GDM1 (cell line): ENCODE data around the gene UHRF2.
"Not testable (repeated sequence)": the region's sequence is repeated elsewhere in the genome, so short reads cannot be mapped to it uniquely, and the experiment has no call there.

Source experiments
- DNase-seq: peaks from one replicate; lab custom pipeline; 2025; lab: John Stamatoyannopoulos, UW

Gene UHRF2, protein sequence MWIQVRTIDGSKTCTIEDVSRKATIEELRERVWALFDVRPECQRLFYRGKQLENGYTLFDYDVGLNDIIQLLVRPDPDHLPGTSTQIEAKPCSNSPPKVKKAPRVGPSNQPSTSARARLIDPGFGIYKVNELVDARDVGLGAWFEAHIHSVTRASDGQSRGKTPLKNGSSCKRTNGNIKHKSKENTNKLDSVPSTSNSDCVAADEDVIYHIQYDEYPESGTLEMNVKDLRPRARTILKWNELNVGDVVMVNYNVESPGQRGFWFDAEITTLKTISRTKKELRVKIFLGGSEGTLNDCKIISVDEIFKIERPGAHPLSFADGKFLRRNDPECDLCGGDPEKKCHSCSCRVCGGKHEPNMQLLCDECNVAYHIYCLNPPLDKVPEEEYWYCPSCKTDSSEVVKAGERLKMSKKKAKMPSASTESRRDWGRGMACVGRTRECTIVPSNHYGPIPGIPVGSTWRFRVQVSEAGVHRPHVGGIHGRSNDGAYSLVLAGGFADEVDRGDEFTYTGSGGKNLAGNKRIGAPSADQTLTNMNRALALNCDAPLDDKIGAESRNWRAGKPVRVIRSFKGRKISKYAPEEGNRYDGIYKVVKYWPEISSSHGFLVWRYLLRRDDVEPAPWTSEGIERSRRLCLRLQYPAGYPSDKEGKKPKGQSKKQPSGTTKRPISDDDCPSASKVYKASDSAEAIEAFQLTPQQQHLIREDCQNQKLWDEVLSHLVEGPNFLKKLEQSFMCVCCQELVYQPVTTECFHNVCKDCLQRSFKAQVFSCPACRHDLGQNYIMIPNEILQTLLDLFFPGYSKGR

DNA sequence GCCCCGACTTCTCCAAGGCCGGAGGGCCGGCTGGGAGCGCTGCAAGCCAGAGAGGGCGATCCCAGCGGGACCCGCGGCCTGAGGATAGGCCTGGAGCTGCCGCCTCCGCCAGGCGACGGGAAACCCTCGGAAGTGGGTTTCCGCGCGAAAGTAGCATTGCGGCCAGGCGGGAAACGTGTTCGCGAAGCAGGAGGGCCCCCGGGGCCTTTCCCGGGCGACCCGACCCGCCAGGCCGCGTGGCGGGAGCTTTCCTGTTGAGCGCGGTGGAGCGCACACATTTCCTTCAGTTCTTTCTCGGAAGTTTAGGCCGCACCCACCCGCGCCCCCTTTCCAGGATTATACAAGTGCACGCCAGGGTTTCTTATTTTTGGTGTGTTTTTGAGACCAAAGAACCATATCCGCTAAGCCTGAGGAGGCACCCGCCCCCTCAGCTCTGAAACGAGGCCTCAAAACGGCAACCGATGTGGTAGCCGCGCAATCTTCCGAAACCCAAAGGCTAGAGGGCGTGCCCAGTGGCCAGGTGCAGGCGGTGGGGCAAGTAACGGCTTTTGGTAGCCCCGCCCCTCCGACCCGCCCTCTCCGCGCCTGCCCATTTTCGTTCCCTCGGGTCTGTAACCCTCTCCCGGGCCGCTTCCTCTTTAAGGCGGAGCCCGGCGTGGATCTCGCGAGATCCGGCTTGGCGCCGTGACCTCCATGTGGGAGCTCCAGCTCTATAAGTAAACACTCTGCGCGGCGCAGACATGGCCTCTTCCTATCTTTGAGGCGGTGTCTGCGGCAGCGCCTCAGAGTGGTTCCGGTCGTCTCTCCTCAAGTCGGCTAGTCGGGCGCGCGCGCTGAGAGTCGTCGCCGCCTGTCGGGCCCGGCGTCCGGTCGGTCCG, at the start of gene UHRF2:
TSS of gene UHRF2 (plus strand) at position 713 of the 878 bp plus-strand sequence. CDS start 292 bp downstream, outside the sequence.
- peak; percentile 93 for DNase-seq

DNA sequence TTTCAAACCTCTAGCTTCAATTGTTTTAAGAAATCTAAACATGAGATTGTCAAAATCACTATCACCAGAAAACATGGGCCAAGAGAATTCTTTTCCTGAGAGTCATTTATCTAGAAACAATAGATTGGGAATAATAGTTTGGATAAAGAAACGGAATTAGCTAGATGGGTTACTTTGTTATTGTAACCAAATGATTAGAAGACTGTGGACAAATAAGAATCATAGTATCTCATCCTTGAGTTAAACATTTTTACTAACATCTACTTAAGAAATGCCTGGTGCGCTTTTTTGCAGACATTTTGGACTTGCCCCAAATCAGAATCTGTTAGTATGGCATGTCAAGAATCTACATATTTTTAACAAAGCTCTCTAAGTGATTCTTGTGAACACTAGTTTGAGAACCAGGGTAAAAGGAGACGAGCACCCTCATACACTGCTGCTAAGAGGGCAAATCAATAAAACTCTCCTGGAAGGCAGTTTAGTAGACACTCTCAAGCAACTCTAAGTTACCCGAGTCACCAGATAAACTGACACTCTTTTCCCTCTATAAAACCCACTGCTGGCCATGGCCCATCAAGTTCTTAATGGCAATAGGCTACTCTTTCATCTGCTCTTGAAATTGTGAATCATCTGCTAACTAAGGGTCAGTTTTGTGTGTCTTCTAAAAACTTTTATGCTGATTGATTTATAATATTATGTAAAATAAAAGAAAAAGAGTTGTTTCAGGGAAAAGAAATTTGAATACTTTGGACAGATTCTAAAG, 45.7 kb upstream of the UHRF2 start:
- no peak for DNase-seq

DNA sequence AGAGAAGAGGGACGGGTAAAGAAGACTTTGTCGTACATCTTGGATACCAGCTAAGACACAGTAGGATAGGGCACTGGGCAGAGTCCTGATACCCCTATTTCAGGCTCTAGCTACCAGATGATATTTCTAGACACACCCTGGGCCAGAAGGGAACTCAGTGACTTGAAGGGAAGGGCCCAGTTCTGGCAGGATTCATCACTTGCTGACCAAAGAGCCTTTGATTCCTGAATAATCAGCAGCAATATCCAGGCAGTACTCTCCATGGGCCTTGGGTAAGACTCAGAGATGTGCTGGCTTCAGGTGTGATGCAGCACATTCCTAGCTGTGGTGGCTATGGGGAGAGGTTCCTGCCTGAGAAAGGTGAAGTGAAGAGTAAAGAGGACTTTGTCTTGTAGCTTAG, 44.2 kb upstream of the UHRF2 start:
- no peak for DNase-seq

DNA sequence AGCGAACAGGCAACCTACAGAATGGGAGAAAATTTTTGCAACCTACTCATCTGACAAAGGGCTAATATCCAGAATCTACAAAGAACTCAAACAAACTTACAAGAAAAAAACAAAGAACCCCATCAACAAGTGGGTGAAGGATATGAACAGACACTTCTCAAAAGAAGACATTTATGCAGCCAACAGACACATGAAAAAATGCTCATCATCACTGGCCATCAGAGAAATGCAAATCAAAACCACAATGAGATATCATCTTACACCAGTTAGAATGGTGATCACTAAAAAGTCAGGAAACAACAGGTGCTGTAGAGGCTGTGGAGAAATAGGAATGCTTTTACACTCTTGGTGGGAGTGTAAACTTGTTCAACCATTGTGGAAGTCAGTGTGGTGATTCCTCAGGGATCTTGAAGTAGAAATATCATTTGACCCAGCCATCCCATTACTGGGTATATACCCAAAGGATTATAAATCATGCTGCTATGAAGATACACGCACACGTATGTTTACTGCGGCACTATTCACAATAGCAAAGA, 31.5 kb upstream of the UHRF2 start:
- DNase-seq: not testable (repeated sequence)

DNA sequence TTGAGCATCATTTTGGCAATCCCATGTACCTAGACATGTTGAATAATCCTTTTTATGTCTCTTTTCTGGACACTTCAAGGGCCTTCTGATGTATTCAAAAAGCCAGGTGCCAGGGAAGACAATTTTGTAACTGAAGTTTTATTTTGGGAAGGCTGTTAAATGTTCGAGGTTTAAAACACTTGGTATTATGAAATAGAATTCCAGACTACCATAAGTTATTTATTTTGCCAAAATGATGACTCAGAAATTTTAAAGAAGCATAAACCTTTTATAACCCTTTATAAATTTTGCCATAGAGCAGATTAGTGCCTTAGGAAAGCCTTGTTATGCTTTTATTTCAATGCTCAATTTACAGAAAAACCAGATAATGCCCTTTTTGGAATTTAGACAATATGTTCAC, 30.3 kb upstream of the UHRF2 start:
- no peak for DNase-seq

DNA sequence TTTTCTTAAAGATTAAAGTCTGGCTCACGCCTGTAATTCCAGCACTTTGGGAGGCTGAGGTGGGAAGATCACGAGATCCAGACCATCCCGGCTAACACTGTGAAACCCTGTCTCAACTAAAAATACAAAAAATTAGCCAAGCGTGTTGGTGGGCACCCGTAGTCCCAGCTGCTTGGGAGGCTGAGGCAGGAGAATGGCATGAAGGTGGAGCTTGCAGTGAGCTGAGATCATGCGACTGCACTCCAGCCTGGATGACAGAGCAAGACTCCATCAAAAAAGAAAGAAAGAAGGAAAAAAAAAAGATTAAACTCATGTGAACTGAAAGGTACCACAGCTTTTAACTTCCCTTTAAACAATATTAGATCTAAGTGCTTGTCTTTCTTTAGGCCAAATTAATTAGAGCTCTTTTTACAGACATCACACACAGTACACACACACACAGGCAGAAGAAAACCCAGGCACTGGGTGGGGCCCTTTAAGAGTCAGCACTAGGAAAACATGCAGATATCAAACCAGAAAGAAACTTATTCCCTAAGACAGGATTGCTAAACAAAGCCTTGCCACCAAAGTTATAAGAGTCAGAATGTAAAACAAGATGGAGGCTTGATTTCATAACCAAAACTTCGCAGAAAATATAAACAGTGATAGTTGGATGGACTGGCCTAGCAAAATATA, 29.3 kb upstream of the UHRF2 start:
- no peak for DNase-seq

DNA sequence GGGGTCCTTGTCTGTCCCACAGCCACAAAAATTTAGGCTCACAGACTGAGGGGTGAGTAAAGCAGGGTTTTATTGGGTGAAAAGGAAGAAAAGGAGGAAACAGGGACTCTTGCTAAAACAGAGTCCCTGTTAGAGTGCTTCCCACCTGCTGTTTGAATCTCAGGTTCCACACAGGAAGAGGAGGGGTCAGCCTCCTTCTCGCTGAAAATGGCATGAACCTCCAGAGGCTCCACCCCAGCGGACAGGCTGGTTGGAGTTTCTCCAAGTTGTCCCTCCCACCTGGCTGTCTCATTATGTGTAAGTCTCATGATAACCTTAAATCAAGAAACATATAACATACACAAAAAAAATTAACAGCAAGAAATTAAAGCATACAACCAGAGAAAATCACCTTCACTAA, 28.3 kb upstream of the UHRF2 start:
- no peak for DNase-seq

DNA sequence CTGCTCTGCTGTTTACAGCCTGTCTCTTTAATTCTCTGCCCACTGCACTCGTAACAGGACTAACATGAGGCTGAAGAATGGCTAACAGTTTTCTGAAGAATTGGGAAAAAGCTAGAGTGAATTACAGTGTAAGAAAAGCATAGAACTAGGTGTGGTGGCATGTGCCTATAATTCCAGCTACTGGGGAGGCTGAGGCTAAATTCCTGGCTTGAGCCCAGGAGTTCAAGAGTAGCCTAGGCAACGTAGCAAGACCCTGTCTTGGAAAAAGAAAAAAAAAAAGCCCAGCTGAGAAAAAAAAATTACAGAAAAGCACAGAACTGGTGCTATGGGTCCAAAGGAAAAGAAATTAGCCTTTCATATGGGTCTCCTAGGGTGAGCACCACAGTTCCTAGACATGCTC, 13.9 kb upstream of the UHRF2 start:
- DNase-seq: no peak

DNA sequence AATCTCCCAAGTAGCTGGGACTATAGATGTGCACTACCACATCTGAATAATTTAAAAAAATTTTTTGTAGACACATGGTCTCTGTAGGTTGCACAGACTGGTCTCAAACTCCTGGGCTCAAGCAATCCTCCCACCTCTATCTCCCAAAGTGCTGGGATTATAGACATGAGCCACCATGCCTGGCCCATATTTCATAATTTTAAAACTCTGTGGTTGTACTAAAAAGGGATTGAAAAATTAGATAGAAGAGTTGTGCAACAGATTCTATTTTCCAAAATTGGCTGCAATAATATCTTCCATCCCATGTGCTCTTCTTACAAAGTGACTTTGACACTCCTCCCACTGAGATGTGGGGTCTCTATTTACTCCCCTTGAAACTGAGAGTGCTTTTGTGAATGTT, 7.6 kb upstream of the UHRF2 start:
- DNase-seq: no peak

DNA sequence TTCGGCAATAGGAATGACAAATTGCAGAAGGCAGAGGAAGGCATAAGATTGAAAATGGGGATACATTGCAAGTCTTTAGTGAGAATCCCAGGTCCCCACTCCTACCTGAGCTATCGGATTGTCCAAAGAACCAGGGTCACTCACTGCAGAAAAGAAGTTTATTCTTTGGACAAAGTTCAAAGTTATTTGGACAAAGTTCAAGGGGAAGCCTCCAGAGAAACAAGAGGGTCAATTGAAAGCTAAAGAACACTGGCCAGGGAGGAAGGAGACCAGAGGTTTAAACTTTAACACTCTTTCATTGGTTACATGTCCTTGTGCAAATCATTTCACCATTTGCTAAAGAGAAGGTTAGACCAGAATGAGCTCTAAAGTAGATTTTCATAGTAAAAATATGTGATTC, 5.2 kb upstream of the UHRF2 start:
- no peak for DNase-seq

DNA sequence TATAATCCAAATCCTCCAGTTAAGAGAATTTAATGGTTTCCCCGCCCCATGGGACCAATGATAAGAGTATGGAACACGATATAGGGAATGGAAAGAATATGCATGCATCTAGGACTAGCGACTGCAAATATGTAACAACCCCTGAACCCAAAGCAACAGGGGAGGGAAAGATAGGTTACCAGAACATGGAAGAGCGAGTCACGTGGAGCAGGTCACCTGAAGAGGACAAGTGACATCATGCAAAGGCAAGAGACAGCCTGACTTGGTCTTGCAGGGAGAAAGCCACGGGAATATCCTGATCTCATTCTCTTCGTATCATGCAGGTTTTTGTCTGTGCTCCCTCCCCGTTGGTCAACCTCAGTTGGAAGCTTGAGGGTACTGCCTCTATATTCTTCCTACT, 4.7 kb upstream of the UHRF2 start:
- DNase-seq: no peak

DNA sequence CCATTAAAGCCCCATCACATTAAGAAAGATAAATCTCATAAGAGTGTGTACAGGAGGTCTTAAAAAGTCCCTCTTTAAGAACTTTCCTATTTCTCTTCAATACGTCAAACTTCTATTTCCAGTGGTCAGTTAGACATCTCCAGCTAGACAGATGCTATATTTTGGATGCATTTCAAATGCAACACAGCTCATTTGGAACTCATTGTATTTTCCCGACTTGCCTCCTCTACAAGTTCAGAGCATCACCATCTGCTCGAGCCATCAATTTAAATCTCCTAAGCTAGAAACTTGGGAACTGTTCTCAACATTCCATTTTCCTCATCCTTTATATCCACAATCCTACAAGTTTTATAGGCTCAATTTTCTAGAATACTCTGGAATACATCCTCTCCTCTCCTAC, 3.2 kb upstream of the UHRF2 start:
- DNase-seq: no peak

DNA sequence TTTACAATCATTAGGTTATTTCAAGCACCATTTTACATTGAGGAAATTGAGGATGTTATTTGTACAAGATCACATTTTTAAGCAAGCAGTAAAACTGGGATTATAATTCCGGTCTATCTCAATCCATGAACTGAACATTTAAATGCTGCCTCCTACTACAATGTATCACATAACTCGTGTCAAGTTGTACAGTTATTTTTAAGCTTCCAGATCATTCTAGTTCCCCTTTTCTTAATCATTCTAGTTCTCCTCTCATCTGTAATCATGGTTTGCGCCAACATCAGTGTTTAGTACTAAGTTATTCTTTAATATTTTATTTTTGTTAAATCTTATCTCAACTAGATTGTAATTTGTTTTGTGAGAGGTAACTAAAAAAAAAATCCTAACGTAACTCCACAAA, 2.4 kb upstream of the UHRF2 start:
- no peak for DNase-seq

DNA sequence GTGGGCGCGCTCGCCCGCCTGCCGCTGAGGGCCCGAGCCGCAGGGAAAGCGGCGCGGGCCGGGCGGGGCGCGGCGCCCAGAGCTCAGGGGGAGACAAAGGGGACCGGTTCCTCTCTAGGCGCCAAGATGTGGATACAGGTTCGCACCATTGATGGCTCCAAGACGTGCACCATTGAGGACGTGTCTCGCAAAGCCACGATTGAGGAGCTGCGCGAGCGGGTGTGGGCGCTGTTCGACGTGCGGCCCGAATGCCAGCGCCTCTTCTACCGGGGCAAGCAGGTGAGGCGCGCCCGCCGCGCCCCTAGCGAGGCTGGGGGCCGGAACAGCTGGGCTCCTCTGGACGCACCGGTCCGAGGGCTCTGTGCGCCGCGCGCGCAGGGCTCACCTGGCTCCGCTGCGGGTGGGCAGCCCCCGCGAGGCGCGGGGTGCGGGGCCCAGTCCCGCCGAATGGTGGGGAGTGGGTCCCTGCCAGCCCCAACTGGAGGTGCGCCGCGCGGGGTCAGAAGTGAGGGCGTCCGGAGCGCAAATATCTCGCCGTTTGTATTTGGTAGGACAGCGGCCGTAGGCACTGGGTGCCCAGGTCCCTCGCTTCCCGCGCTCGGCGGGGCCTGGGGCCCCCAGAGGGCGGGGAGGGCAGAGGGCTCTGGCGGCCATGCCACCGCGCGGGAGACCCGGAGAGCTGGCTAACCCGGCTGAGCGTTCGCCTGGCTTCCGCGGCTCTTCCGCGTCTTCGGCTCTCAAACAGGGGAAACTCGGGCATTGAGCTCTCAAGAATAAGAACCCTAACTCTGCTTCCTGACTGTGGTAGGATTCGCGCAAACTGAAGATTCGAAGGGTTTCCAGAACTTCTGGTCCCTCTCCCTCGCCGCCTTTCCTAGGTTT, 607 bp downstream of the UHRF2 start:
- peak; percentile 4 for DNase-seq

DNA sequence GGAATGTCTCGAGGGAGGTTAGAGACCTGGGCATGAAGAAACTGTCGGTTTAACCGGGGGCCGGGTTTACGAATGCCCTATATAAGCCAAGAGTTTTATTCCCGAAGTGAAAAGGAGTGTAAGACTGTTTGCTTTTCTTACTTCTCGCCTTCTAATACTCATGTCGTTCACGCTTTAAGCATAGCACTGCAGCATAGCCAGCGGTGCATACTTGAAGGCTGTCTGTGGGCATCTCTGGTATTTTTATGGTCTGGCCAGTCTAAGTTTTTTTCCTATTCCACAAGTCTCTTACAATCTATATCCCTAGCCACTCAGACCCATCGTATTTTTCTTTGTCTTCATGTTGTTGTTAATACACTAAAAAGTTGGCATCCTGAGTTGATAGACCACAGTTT, 1.2 kb downstream of the UHRF2 start:
- DNase-seq: no peak

DNA sequence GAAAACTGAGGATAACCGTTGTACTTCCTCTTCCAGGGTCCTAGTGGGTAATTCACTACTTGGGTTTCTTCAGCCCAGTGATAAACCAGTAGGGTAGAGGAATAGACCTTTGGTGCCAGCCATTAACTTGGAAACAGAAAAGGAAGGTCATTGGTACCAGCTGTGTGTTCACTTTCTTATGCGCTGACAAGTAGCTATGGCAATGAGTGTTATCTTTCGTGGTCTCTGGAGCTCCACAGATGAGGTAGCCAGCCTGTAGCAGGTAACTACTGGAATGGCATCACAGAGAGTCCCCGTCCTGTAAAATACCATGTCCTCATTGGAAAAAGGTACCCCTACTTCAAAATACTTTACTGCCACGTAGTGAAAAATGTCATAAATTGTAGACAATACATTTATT, 2.3 kb downstream of the UHRF2 start:
- DNase-seq: no peak

DNA sequence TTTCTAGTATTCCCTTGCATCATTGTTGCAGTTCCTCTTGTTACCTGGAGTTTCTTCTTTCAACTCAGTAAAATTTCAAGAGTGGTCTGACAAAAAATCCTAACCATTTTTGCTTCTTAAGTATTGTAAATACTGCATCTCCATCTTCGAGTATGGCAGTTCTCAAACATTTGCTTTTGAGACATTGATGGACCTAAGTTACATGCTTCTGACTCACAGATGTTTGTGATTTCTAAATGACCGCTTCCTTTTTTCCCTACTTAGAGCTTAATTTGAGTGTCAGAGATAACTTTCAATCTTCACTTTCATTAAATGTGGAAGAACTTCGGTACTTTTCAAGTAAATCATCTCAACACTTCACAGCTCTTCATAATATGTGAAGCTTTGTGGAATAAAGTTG, 4.2 kb downstream of the UHRF2 start:
- no peak for DNase-seq

DNA sequence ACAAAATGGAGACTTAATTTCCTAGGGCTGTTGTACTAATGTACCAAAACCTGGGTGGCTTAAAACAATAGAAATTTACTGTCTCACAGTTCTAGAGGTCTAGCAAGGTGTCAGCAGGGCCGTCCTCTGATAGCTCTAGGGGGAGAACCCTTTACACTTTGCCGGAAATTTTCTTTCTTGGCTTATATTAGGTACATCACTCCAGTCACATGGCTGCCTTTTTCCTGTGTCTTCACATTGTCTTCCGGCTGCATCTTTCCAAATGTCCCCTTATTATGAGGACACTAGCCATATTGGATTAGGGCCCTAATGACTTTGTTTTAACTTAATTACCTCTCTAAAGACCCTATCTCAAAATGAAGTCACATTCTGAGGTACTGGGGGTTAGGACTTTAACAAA, 5.8 kb downstream of the UHRF2 start:
- DNase-seq: no peak

DNA sequence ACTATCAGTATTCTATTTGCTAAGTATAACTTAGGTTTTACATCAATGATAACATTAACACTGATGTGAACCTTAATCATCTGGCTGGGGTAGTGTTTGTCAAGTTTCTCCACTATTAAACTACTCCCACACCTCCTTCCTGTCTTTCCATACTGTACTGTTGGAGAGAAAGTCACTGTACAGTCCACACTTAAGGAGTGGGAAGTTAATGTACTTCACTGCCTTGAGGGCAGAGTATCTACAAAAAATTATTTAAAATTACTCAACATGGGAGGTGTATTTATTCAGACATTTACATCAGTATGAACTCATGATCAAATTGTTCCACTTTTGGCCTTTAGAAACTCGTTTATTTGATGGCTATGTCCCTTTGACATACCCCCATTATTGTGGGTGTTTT, 11.9 kb downstream of the UHRF2 start:
- no peak for DNase-seq

DNA sequence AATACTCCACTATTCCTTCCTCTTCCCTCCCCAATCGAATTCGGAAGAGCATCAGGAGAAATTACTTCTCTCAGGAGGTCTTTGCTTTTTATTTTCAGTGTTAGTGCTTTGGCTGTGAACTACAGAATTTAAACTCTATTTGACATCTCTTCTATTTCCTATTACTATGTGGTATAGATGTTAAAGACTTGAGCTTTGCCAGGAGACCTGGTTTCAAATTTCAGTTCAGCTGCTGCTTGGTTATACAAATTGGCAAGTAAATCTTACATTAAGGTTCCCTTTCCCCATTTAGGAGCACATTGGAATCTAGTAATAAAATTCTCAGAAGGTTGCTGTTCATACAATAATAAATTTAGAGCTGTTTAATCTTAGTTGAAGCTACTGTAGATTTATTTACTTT, 13.1 kb downstream of the UHRF2 start:
- DNase-seq: no peak
